H1 (cell line): ENCODE measurements around the gene ALS2CL. TPM values are rescaled to one million over a fixed set of nuclear protein-coding genes. Genes with fewer than 3 reads are reported as not detected.

Experiments used
- CTCF ChIA-PET: fragments of 300-600 bp; sonication (Branson Sonifier 250); formaldehyde crosslinking; loops from one replicate; lab custom pipeline; 2021; ENCODE audit not compliant: partially characterized antibody; lab: Charles Lee
- POLR2A ChIA-PET: fragments of 300-600 bp; sonication (Branson Sonifier 250); formaldehyde crosslinking; loops from one replicate; lab custom pipeline; 2021; ENCODE audit warnings: inconsistent platforms; ENCODE audit not compliant: partially characterized antibody; lab: Charles Lee
- DNase-seq, 2 experiments: peaks; one replicate each; pipeline versions ENCODE4 v3.0.0 to v3.0.0-alpha.2; 2010 to 2022; ENCODE audit warnings: low spot score in 2 of 2, low read depth in 1 of 2, mixed read lengths in 1 of 2
- FAIRE-seq: peaks from 2 replicates; lab custom pipeline; 2011; peaks lifted over from hg19 to GRCh38; lab: Jason Lieb, UNC
- H2AFZ ChIP-seq: 2 replicates; pipeline ENCODE4 v1.8.1; 2012; ENCODE audit warnings: low read length, inconsistent platforms
- H2AK5ac ChIP-seq: 2 replicates; pipeline ENCODE4 v1.6.1; 2013; ENCODE audit warnings: low read depth, low read length
- H2BK120ac ChIP-seq: replicated peaks from 2 replicates; pipeline ENCODE3; 2013; ENCODE audit warnings: low read depth, low read length, inconsistent platforms
- H2BK12ac ChIP-seq: 2 replicates; pipeline ENCODE4 v1.6.1; 2013; ENCODE audit warnings: low read depth, low read length
- H2BK15ac ChIP-seq: 2 replicates; pipeline ENCODE4 v1.6.1; 2013; ENCODE audit warnings: low read length
- H2BK20ac ChIP-seq: 2 replicates; pipeline ENCODE4 v1.6.1; 2013; ENCODE audit warnings: low read length
- H2BK5ac ChIP-seq: 2 replicates; pipeline ENCODE4 v1.6.1; 2013; ENCODE audit warnings: low read depth, low read length
- H3K14ac ChIP-seq: 2 replicates; pipeline ENCODE4 v1.6.1; 2013; ENCODE audit warnings: inconsistent platforms; ENCODE audit not compliant: insufficient read length
- H3K18ac ChIP-seq: 2 replicates; pipeline ENCODE4 v1.6.1; 2013; ENCODE audit warnings: low read length; ENCODE audit errors: extremely low read depth
- H3K23ac ChIP-seq: 2 replicates; pipeline ENCODE4 v1.6.1; 2013; ENCODE audit warnings: inconsistent platforms; ENCODE audit not compliant: insufficient read length
- H3K23me2 ChIP-seq: 2 replicates; pipeline ENCODE4 v1.6.1; 2013; ENCODE audit warnings: low read depth, low read length
- H3K27ac ChIP-seq: 2 replicates; pipeline ENCODE4 v1.6.1; 2011; ENCODE audit warnings: low read depth, low read length, inconsistent platforms
- H3K27me3 ChIP-seq, 4 experiments: replicated peaks in 1 of 4; 1 replicate in 1 of 4; 2 replicates in 3 of 4; pipeline versions ENCODE4 v1.6.1 to v1.8.1; 2011 to 2013; ENCODE audit warnings: low read length in 3 of 4, mild to moderate bottlenecking in 3 of 4, inconsistent platforms in 2 of 4, mixed read lengths in 2 of 4, moderate library complexity in 1 of 4; ENCODE audit not compliant: control insufficient read depth in 3 of 4, insufficient read depth in 3 of 4; ENCODE audit errors: extremely low read depth in 1 of 4
- H3K36me3 ChIP-seq, 4 experiments: 2 replicates each; pipeline versions ENCODE4 v1.6.1 to v1.8.1; 2011 to 2013; ENCODE audit warnings: mild to moderate bottlenecking in 4 of 4, low read length in 3 of 4, moderate library complexity in 2 of 4, control low read depth in 1 of 4, inconsistent platforms in 1 of 4; ENCODE audit not compliant: insufficient read depth in 4 of 4, control insufficient read depth in 2 of 4
- H3K4ac ChIP-seq: replicated peaks from 2 replicates; pipeline ENCODE3; 2013; ENCODE audit warnings: low read length, low read depth, mixed read lengths, inconsistent platforms; ENCODE audit not compliant: insufficient read length
- H3K4me1 ChIP-seq, 4 experiments: replicated peaks in 1 of 4; 1 replicate in 1 of 4; 2 replicates in 3 of 4; pipeline versions ENCODE4 v1.6.1 to v1.8.1; 2011 to 2013; ENCODE audit warnings: low read length in 3 of 4, inconsistent platforms in 2 of 4, mixed read lengths in 1 of 4; ENCODE audit not compliant: insufficient read depth in 4 of 4, control insufficient read depth in 3 of 4
- H3K4me2 ChIP-seq, 2 experiments: 2 replicates each; pipeline versions ENCODE4 v1.6.1 to v1.8.1; 2011 to 2013; ENCODE audit warnings: low read depth in 2 of 2, low read length in 2 of 2, control low read depth in 1 of 2, inconsistent platforms in 1 of 2, mild to moderate bottlenecking in 1 of 2; ENCODE audit not compliant: insufficient read depth in 1 of 2
- H3K4me3 ChIP-seq, 4 experiments: fragments of 200-600, 300-600 bp in 1 of 4; sonication (generic), shearing (Covaris generic), sonication (Bioruptor Twin) in 1 of 4; 2 replicates each; pipeline versions ENCODE4 v1.5.1 to v1.8.1; 2011 to 2016; ENCODE audit warnings: low read length in 4 of 4, low read depth in 3 of 4, control low read depth in 2 of 4, inconsistent platforms in 2 of 4, mild to moderate bottlenecking in 2 of 4, mixed read lengths in 1 of 4, moderate library complexity in 1 of 4; ENCODE audit not compliant: insufficient read depth in 2 of 4; ENCODE audit errors: extremely low read depth in 1 of 4
- H3K56ac ChIP-seq: replicated peaks from 2 replicates; pipeline ENCODE3; 2013; ENCODE audit warnings: low read depth, mild to moderate bottlenecking, mixed read lengths, low read length, inconsistent platforms; ENCODE audit not compliant: insufficient read length
- H3K79me1 ChIP-seq: 2 replicates; pipeline ENCODE4 v1.6.1; 2013; ENCODE audit warnings: low read depth, low read length, control low read depth
- H3K79me2 ChIP-seq, 2 experiments: 2 replicates each; pipeline versions ENCODE4 v1.6.1 to v1.8.1; 2012 to 2013; ENCODE audit warnings: low read length in 2 of 2, mild to moderate bottlenecking in 2 of 2, inconsistent platforms in 1 of 2; ENCODE audit not compliant: insufficient read depth in 2 of 2, control insufficient read depth in 1 of 2
- H3K9ac ChIP-seq, 4 experiments: replicated peaks in 1 of 4; 1 replicate in 1 of 4; 2 replicates in 3 of 4; pipeline versions ENCODE4 v1.6.1 to v1.8.1; 2011 to 2013; ENCODE audit warnings: low read depth in 3 of 4, low read length in 3 of 4, control low read depth in 2 of 4, mild to moderate bottlenecking in 2 of 4, moderate library complexity in 2 of 4, inconsistent platforms in 1 of 4; ENCODE audit errors: extremely low read depth in 1 of 4
- H3K9me3 ChIP-seq, 2 experiments: 2 replicates each; pipeline versions ENCODE4 v1.6.1 to v1.8.1; 2012 to 2013; ENCODE audit warnings: mild to moderate bottlenecking in 2 of 2, moderate library complexity in 2 of 2, control low read depth in 1 of 2, inconsistent platforms in 1 of 2, low read depth in 1 of 2, low read length in 1 of 2, mixed read lengths in 1 of 2; ENCODE audit not compliant: insufficient read depth in 2 of 2
- H4K20me1 ChIP-seq, 2 experiments: replicated peaks in 1 of 2; 2 replicates each; pipeline versions ENCODE3 to v1.8.1; 2011 to 2013; ENCODE audit warnings: inconsistent platforms in 2 of 2, low read length in 2 of 2, mild to moderate bottlenecking in 1 of 2; ENCODE audit not compliant: insufficient read depth in 2 of 2, control insufficient read depth in 1 of 2
- H4K5ac ChIP-seq: 2 replicates; pipeline ENCODE4 v1.6.1; 2013; ENCODE audit warnings: low read length, low read depth, mixed read lengths, inconsistent platforms; ENCODE audit not compliant: insufficient read length
- H4K8ac ChIP-seq: 2 replicates; pipeline ENCODE4 v1.8.0; 2013; ENCODE audit warnings: mild to moderate bottlenecking, moderate library complexity, low read length, inconsistent platforms; ENCODE audit not compliant: insufficient read depth; ENCODE audit errors: extremely low read depth
- H4K91ac ChIP-seq: replicated peaks from 2 replicates; pipeline ENCODE3; 2013; ENCODE audit warnings: low read length, mixed read lengths, inconsistent platforms; ENCODE audit not compliant: insufficient read length
- BCL11A ChIP-seq, 2 experiments: IDR thresholded peaks; one replicate each; pipeline ENCODE4 v1.6.1; 2011; ENCODE audit warnings: low read depth in 2 of 2, low read length in 2 of 2, mild to moderate bottlenecking in 2 of 2
- HDAC6 ChIP-seq: IDR thresholded peaks from one replicate; pipeline ENCODE4 v1.7.1; 2012; ENCODE audit warnings: low read depth, mild to moderate bottlenecking, inconsistent platforms, low read length, moderate library complexity
- ZNF274 ChIP-seq: IDR thresholded peaks from 2 replicates; pipeline ENCODE4 v1.7.0; 2012; ENCODE audit warnings: low read length, borderline replicate concordance; ENCODE audit errors: extremely low read depth
- WGBS, 2 experiments: shearing (Covaris generic) in 1 of 2; methylation state at CpG; one replicate each; pipeline versions ENCODE4 v1.1.6 to v1.1.7; 2013 to 2015; ENCODE audit warnings: low lambda C conversion rate in 2 of 2, mixed read lengths in 2 of 2, inconsistent platforms in 1 of 2, low coverage in 1 of 2, missing lambda C conversion rate in 1 of 2; ENCODE audit not compliant: insufficient replicate concordance in 2 of 2, insufficient coverage in 1 of 2, insufficient read length in 1 of 2; ENCODE audit errors: extremely low coverage in 1 of 2, missing lambda C conversion rate in 1 of 2; 5-methylcytosine and 5-hydroxymethylcytosine counted together
- polyA plus RNA-seq, 7 experiments: library from polyadenylated mRNA; depleted of rRNA in 3 of 7; stranded (reverse) in 5 of 7; unstranded in 2 of 7; fragments of >200 nt in 5 of 7; fragments of 200-250 nt in 2 of 7; gene quantifications; 1 replicate in 5 of 7; 2 replicates in 1 of 7; 4 replicates in 1 of 7; pipeline versions ENCODE4 v1.2.1 to v1.2.3, GENCODE V29; 2011 to 2013; ENCODE audit warnings: missing spikeins in 2 of 7, mixed read lengths in 2 of 7
- total RNA-seq: library from RNA; stranded (reverse); fragmentation: NEBNext Ultra II Directional; extraction: Animal tissue kit (Norgen Biotek cat#: 25700); gene quantifications from 2 replicates; pipeline ENCODE4 v1.2.1, GENCODE V29; 2021

Gene ALS2CL
- total and polyA plus RNA-seq, 2 of the 8 experiments (the other 6 are each of a cell fraction or from before 2014, with no cell fraction given), result 4.8 to 5.4 TPM

- H3K4me1 ChIP-seq, result no peaks in the 10 kb centered on the region
- H3K27ac ChIP-seq, result no peak overlapping the region
- H4K8ac ChIP-seq, result no peak overlapping the region
- H4K20me1 ChIP-seq, result no peaks in the 10 kb centered on the region
- H3K79me1 ChIP-seq, result no peaks in the 10 kb centered on the region
- ChIA-PET POLR2A (no interaction called here), CTCF (interaction anchor here (0.6 to 1.2 kb wide), 5 partner anchors 9 to 1021 kb away, joined by 3 to 5 read pairs (median 3); no protein-coding TSS in a partner anchor)
- no peak overlapping the region for H3K4me2 ChIP-seq
- no peak overlapping the region for H3K18ac ChIP-seq
- no peak overlapping the region for H3K9ac ChIP-seq
- no peak overlapping the region for H3K4ac ChIP-seq
- H3K23ac ChIP-seq, result no peak overlapping the region
- no peaks in the 10 kb centered on the region for H3K9me3 ChIP-seq
- no peak overlapping the region for H2BK5ac ChIP-seq
- TF ChIP-seq BCL11A (IDR thresholded peaks at IDR 0.05; ENCODE audit: low read depth in 2 of 2, low read length in 2 of 2) (no peak), ZNF274 (no peak), HDAC6 (no peak)
- H2BK12ac ChIP-seq, result no peak overlapping the region
- no peak overlapping the region for H4K5ac ChIP-seq
- H2BK20ac ChIP-seq, result no peak overlapping the region
- H2BK15ac ChIP-seq, result 0 out of 2 replicates have a peak overlapping the region, but pooled peaks have one; percentile 1
- no peak overlapping the region for H3K14ac ChIP-seq
- DNase-seq, result no peak
- no peak overlapping the region for H2AFZ ChIP-seq
- no peaks in the 10 kb centered on the region for H3K23me2 ChIP-seq
- no peak overlapping the region for H2AK5ac ChIP-seq
- no peak for FAIRE-seq
- H3K79me2 ChIP-seq, result no peaks in the 10 kb centered on the region
- no peak overlapping the region for H3K56ac ChIP-seq
- no peaks in the 10 kb centered on the region for H3K36me3 ChIP-seq
- no peak overlapping the region for H4K91ac ChIP-seq
- no peak overlapping the region for H3K4me3 ChIP-seq
- no peak overlapping the region for H2BK120ac ChIP-seq
- 98% methylated on average over 4 of the region's 4 CpGs; no CpG with 5 or more reads in 1 of the 2 experiments for WGBS, 2 experiments
- H3K27me3 ChIP-seq, result no peaks in the 10 kb centered on the region
Observed at GRCh38 chr3:46737329-46737731, 43.9 kb upstream of the ALS2CL start.
